Suprapubic skin (tissue), 4 donors: ENCODE data around the gene CRELD1. TPM values are rescaled to one million over a fixed set of nuclear protein-coding genes. Genes with fewer than 3 reads are reported as not detected.
A peak's percentile ranks its signal among the peaks of the same experiment; 100 is the strongest.

ENCODE experiments used
- DNase-seq, 2 donors: peaks; one replicate each; pipeline ENCODE4 v3.0.0-alpha.2; 2019; ENCODE audit warnings: low spot score in 2 of 2
- H3K27ac ChIP-seq: fragments of 200-600 bp; sonication (generic); one replicate; pipeline ENCODE4 v1.5.1; 2019
- H3K27me3 ChIP-seq: fragments of 200-600 bp; sonication (generic); one replicate; pipeline ENCODE4 v1.5.1; 2019
- H3K36me3 ChIP-seq: fragments of 200-600 bp; sonication (generic); one replicate; pipeline ENCODE4 v1.5.1; 2019
- H3K4me1 ChIP-seq: fragments of 200-600 bp; sonication (generic); one replicate; pipeline ENCODE4 v1.5.1; 2019
- H3K4me3 ChIP-seq: fragments of 200-600 bp; sonication (generic); one replicate; pipeline ENCODE4 v1.5.1; 2019; ENCODE audit warnings: mild to moderate bottlenecking
- H3K9me3 ChIP-seq: fragments of 200-600 bp; sonication (generic); one replicate; pipeline ENCODE4 v1.5.1; 2019
- CTCF ChIP-seq, 2 donors: fragments of 200-600 bp in 1 of 2; fragments of 450-650 bp in 1 of 2; sonication (generic) in 1 of 2; IDR thresholded peaks; one replicate each; pipeline ENCODE4 v1.5.1; 2016 to 2019; ENCODE audit warnings: antibody characterized with exemption in 2 of 2, mild to moderate bottlenecking in 1 of 2, moderate library complexity in 1 of 2
- EP300 ChIP-seq: sonication (generic); formaldehyde crosslinking; IDR thresholded peaks from one replicate; pipeline ENCODE4 v1.6.1; 2017; ENCODE audit warnings: antibody characterized with exemption
- POLR2A ChIP-seq, 2 donors: fragments of 450-650 bp; IDR thresholded peaks; one replicate each; pipeline ENCODE4 v1.6.1; 2017; ENCODE audit warnings: antibody characterized with exemption in 2 of 2, mild to moderate bottlenecking in 2 of 2, moderate library complexity in 2 of 2
- POLR2AphosphoS5 ChIP-seq, 3 donors: sonication (generic); formaldehyde crosslinking; IDR thresholded peaks; one replicate each; pipeline ENCODE4 v1.6.1; 2017; ENCODE audit warnings: antibody characterized with exemption in 3 of 3
- WGBS: methylation state at CpG from one replicate; pipeline ENCODE4 v1.1.5; 2018; 5-methylcytosine and 5-hydroxymethylcytosine counted together
- total RNA-seq, 4 donors: library from RNA; depleted of rRNA; stranded (reverse); fragments of >200 nt; gene quantifications; one replicate each; pipeline ENCODE4 v1.1.0, GENCODE V29; 2016

Gene CRELD1
- total RNA-seq, 4 donors from 2014 or later, result 18.9 to 46.7 (median 26.0) TPM

- no peak overlapping the region for H3K4me3 ChIP-seq
- H3K27ac ChIP-seq, result no peak overlapping the region
- no peak for DNase-seq
- H3K9me3 ChIP-seq, result no peaks in the 10 kb centered on the region
- no peaks in the 10 kb centered on the region for H3K27me3 ChIP-seq
- WGBS, result 84% methylated on average over 11 of the region's 11 CpGs
- TF ChIP-seq POLR2A (IDR thresholded peaks at IDR 0.05), result no peak
- TF ChIP-seq EP300, result no peak
- H3K36me3 ChIP-seq, result peaks cover 9% of the 10 kb centered on the region
- H3K4me1 ChIP-seq, result peaks cover 17% of the 10 kb centered on the region
Observed at GRCh38 chr3:9942934-9943690, 9.5 kb downstream of the CRELD1 start.

DNA sequence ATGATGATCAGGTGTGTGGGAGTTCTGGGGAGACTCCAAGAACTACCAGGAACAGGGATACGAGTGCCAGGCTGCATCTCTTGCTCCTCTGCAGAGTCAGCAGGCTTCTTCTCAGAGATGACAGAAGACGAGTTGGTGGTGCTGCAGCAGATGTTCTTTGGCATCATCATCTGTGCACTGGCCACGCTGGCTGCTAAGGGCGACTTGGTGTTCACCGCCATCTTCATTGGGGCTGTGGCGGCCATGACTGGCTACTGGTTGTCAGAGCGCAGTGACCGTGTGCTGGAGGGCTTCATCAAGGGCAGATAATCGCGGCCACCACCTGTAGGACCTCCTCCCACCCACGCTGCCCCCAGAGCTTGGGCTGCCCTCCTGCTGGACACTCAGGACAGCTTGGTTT lies 10.6 kb downstream of the CRELD1 start:
- Histone ChIP-seq H3K9me3 (no peaks in the 10 kb centered on the region), H3K27me3 (no peaks in the 10 kb centered on the region), H3K4me3 (no peak overlapping the region), H3K27ac (no peak overlapping the region), H3K4me1 (peaks cover 17% of the 10 kb centered on the region), H3K36me3 (peaks cover 12% of the 10 kb centered on the region)
- WGBS, result 100% methylated on average over 2 of the region's 11 CpGs
- TF ChIP-seq EP300 (no peak), POLR2AphosphoS5 (IDR thresholded peaks at IDR 0.05) (no peak)
- no peak for DNase-seq

DNA sequence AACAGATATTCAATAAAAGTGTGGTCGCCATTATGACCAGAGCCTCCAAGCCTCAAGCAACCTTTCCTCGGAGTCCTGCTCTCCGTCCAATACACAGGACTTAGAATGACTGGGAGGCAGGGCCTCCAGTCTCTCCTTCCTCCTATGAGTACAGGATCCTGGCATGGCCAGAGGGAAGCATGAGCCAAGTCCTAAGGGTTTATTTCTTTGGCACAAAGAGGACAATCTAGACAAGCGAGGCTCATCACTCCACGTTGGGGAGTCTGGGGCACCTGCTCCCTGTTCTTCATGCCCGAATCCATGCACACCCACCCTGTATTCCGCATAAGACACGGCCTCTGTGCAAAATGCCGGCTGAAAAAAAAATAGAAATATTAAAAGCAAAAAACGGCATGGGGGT lies 11.7 kb downstream of the CRELD1 start:
- Histone ChIP-seq H3K9me3 (no peaks in the 10 kb centered on the region), H3K36me3 (peaks cover 14% of the 10 kb centered on the region), H3K4me1 (peaks cover 17% of the 10 kb centered on the region), H3K4me3 (no peak overlapping the region), H3K27me3 (no peaks in the 10 kb centered on the region), H3K27ac (no peak overlapping the region)
- DNase-seq, result no peak
- 51% methylated on average over 10 of the region's 10 CpGs for WGBS
- TF ChIP-seq POLR2AphosphoS5 (IDR thresholded peaks at IDR 0.05), result no peak
- TF ChIP-seq EP300, result no peak
- no peak for TF ChIP-seq CTCF (IDR thresholded peaks at IDR 0.05)
- TF ChIP-seq POLR2A (IDR thresholded peaks at IDR 0.05), result no peak

- H3K4me1 ChIP-seq, result peaks cover 22% of the 10 kb centered on the region
- WGBS, result 11% methylated on average over 17 of the region's 90 CpGs
- peak overlapping the region; percentile 54 for H3K4me3 ChIP-seq
- peak overlapping the region; percentile 74 for H3K27ac ChIP-seq
- H3K27me3 ChIP-seq, result no peaks in the 10 kb centered on the region
- TF ChIP-seq POLR2AphosphoS5 (IDR thresholded peaks at IDR 0.05) (no peak), CTCF (IDR thresholded peaks at IDR 0.05) (peak; percentile 52 to 81), POLR2A (IDR thresholded peaks at IDR 0.05) (peak in 1 of 2 donors; percentile 18)
- H3K9me3 ChIP-seq, result no peaks in the 10 kb centered on the region
- DNase-seq, result peak; percentile 92
- H3K36me3 ChIP-seq, result peaks cover 14% of the 10 kb centered on the region
Observed at GRCh38 chr3:9946112-9947024, 12.7 kb downstream of the CRELD1 start.

- H3K4me3 ChIP-seq, result peak overlapping the region; percentile 54
- H3K9me3 ChIP-seq, result no peaks in the 10 kb centered on the region
- peak; percentile 72 to 83 for DNase-seq
- peaks cover 31% of the 10 kb centered on the region for H3K4me1 ChIP-seq
- whole genome bisulfite sequencing, result 53% methylated on average over 15 of the region's 86 CpGs
- H3K27ac ChIP-seq, result peak overlapping the region; percentile 74
- H3K36me3 ChIP-seq, result peaks cover 14% of the 10 kb centered on the region
- TF ChIP-seq CTCF (IDR thresholded peaks at IDR 0.05) (peak; percentile 22 to 70), POLR2AphosphoS5 (IDR thresholded peaks at IDR 0.05) (peak in 1 of 3 donors; percentile 20), POLR2A (IDR thresholded peaks at IDR 0.05) (no peak)
- no peaks in the 10 kb centered on the region for H3K27me3 ChIP-seq
Observed at GRCh38 chr3:9947025-9947995, 13.7 kb downstream of the CRELD1 start.
